Activated CD4-positive, alpha-beta T cell treated with anti-CD3 and anti-CD28 coated beads, Interleukin-2, Interleukin-4, amounts not matched to agents 100 ng/mL and 50 ng/mL, durations not matched to agents 16 hours and 8 hours (primary cell): ENCODE measurements around the gene BRIP1.
A peak's percentile ranks its signal among the peaks of the same experiment; 100 is the strongest.

Source experiments
- DNase-seq: peaks from one replicate; pipeline ENCODE4 v3.0.0-alpha.2; 2020; ENCODE audit warnings: low spot score

Gene BRIP1

DNA sequence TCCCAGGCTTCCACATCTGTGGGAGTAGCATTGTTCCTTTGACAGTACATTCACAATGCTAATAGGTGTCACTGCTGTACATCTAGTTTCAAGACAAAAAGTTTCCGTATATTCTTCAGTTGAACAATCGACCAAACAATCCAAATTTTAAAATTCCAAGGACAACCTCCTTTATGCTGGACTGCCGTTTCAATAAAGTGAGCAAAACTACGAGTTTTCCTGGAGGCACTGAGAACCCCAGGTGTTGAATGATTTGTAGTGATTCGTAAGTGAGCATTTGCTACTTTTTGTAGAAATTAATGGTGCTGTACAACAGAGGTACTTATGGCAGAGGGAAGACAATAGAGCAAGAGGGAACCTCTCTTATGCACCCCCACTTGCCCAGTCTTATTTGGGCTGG lies 201.1 kb downstream of the BRIP1 start:
- no peak for DNase-seq

DNA sequence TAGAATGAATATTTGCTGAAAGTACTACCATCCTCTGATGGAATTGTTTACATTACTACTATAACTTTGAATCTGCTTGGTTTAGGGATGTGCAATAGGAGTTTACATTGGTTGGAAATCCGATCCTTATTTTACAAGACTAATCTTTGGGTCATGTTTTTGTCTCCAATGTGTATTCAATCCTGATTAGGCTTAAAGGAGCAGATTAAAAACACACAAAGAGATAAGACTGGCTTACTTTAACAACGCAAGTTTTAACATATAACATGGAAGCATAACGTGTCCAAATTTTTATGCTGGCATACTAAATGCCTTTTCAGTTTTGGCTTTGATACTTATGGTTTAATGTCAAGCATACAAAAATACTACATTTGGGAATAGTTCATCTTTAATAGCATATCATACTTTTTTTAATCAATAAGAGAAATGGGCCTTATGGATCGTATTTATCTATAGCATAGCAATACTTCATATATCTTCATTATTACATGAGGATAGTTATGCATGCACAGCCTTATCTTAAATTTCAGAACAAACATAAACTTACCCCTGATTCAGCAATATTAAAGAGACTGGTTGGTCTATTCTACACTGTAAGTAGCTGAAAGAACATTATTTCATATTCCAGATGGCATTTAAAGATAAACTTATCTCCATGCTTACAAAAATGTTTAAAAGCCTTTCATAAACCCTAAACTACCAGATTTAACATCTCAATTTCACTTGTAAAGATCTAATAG lies 202.4 kb downstream of the BRIP1 start:
- no peak for DNase-seq

DNA sequence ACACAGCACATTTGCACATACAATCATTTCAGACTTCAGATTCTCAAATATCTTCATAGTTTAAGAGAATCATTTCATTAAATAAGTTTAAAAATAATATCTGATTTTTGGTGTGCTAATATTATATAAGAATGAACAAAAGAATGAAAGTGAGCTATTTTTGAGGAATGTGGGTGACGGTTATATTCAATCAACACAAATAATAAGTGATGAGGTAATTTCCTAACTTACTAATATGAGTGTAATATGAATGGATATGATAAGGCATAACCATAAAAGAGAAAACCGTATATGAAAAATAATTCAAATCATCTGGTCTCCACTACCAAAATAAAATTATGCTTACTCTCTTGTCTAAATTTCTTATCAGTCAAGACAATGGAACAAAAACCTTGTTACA lies 203.9 kb downstream of the BRIP1 start:
- DNase-seq, result no peak

DNA sequence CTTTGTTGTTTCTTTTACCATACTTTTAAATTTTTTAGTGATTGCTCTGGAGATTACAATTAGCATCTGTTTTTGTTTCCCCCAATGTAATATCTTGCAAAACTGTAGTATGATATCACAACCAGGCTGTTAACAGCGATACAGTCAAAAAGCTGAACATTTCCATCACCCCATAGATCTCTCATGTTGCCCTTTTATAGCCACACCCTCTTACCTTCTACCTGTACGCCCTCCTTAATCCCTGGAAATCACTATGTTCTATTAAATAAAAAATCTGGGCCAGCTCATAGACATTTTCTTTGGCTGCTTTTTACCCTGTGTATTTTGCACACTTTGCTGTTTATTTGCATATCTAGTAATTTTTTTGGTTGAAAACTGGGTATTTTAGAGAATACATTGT lies 205.1 kb downstream of the BRIP1 start:
- no peak for DNase-seq

DNA sequence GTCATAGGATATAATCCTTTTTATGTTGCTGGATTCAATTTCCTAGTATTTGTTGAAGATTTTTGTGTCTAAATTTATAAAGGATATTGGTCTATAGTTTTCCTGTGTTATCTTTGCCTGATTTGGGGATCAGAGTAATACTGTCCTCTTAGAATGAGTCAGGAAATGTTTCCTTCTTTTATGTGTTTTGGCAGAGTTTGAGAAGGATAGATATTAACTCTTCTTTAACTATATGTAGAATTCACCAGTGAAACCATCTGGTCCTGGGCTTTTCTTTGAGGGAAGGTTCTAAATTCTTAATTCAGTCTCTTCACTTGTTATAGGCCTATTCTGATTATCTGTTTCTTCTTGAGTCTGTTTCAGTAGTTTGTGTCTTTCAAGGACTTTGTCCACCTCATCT lies 206.0 kb downstream of the BRIP1 start:
- DNase-seq, result no peak

DNA sequence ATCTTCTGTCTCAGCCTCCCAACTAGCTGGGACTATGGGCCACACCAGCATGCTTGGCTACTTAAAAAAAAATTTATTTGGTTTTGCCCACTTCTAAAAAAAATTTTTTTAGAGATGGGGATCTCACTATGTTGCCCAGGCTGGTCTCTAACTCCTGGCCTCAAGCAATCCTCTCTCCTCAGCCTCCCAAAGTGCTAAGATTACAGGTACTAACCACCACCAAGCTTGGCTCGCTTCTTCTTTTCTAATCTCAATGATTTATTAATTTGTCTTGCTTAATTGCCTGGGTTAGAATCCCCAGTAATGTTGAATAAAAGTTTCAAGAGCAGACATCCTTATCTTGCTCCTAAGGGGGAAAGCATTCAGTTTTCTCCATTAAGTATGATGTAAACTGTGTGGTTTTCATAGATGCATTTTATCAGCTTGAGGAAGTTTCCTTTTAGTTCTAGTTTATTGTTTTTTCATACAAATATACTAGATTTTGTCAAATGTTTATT lies 206.6 kb downstream of the BRIP1 start:
- DNase-seq, result no peak

DNA sequence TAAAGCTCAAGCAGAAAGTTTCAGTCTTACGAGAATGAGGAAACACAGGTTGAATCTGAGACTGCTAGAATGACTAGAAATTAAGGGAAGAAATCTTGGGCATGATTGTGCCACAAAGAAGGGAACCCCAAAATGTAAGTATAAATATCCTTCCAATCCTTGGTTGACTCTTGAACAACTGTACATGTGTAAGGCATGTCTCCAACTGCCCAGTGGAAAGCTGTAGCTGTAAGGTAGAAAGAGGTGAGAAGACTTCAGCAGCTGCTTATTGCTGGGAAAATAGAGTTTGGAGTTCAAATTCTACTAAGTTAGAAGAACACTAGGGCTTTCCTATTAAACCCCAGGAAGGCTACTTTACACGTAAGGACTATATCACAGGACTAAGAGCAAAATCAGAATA lies 212.6 kb downstream of the BRIP1 start:
- DNase-seq, result no peak

DNA sequence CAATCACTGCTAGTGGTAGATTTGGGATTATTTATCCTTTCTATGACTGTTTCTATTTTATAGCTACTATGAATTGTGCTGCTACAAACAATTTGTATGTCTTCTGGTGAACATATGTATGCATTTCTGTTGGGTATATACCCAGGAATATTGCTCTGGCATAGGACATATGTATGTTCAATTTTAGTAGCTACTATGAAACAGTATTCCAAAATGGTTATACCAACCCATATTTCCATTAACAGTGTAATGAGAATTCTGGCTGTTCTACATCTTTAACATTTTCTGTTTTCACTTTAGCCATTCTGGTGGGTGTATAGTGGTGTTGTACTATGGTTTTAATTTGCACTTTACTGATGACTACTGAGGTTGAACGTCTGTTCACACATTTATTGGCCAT lies 214.7 kb downstream of the BRIP1 start:
- no peak for DNase-seq

DNA sequence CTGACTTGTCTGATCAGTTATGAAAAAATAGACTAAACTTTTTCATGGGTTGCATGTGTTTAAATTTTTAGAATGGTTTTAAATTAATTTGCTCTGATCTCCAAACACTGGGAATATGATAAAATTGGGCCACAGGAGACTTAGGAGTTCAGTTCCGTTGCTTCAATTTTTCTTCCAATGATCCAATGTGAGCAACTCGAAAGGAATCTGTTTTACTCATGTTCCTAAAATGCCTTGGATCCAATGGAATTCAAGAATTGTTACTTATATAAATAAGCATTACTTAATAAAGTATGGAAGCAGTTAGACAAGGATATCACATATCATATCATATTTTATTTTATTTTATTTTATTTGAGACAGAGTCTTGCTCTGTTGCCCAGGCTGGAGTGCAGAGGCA lies 216.3 kb downstream of the BRIP1 start:
- no peak for DNase-seq

DNA sequence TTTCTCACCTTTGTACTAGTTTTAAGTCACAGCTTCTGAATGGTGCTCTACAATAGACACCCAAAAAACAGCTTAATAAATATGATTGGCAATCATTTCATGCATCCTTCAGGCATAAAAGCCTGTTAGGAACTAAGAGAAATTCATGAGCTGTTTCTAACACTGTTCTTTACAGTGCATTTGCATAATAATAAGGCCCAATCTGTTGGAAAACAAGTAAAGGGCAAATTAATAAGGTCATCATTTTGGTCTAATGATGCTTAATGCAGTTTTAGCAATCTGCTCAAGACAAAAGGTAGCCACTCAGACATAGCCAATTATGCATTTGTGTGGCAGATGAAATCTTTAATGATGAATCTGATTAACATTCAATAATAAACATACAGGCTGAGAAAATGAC lies 216.8 kb downstream of the BRIP1 start:
- DNase-seq, result no peak

DNA sequence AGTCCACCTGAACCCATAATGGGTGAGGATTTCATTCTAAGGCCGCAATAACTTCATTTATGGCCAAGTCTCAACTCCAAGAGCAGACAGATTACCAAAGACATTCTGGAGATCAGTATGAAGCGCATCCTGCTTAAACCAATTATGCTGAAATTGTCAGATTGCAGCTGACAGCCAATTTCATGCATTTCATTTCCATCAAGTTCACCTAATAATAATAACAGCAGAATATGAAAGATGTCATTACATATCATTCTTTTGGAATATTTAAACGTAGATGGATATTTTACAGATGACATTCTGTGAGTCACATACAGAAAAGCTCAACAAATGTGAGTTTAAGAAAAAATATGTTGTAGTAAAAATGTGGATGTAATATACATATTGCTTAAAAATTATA lies 217.4 kb downstream of the BRIP1 start:
- DNase-seq, result no peak

DNA sequence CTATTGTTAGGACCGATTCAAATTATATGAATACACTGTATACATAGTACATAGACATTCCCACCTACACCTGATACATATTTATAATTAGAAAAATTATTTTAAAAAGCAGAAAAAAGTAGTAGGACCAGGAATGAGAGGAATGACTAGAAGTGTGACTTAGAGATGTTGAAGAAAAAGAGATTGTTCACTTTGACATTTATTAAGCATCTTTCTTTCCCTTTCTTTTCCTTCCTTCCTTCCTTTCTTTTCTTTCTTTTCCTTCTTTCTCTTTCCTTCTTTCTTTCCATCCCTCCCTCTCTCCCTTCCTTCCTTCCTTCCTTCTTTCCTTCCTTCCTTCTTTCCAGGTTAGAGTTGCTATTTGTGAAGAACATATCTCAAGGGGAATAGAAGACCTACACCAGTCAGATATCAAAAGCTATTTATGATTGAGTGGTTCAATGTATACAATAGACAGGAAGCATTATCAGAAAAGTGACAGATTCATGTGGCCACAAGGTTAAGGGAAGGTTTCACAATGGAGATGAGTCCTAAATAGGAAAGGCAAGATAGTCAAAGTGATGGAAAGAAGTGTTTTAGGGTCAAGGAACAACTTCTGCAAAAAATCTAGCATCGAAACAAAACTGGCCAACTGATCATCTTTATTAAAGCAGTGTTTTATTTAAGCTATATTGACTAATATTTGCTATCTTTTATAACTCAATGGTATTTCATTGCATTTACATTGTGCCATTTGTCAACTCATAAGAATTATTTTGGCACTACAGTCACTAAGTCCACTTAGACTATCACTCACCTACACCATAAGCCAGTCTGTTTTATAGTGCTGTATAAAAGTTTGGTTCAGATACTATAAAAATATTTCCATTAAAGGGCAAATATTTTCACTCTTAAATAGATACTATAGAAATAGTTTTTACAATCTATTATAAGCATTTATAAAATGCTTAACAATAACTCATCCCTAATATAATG lies 218.2 kb downstream of the BRIP1 start:
- DNase-seq, result no peak

DNA sequence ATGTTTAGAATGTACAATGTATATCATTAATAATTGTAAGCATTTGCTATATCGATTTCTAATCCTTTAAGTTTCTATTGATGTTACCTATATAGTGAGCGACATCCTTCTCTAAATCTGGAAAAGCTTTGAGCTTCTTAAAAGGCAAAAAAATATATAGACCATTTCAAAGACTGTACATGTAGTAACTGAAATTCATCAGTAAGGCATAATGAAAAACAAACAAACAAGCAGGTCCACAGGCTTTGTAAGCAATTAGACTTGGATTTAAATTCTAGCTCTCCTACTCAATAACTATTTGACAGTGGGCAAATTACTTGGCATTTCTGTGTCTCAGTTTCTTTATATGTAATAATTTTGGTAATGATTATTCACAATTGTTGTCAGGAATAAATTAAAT lies 220.6 kb downstream of the BRIP1 start:
- DNase-seq, result no peak

DNA sequence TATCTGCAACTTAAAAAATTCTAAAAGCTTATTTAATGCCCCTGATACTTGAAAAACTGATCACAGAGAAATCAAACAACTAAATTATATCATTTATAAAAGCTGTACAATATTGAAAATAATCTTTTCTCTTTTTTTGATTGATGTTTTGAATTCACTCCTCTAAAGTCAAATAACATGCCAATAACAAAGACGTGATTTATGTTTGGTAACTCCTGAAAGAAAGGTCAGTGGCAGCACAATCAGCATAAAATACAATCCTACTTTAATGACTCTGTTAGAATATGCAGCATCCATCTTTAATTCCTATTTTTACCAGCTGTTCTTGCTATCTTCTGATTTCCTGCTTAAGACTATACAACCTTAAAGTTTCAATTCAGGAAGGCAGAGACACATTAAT lies 221.6 kb downstream of the BRIP1 start:
- DNase-seq, result no peak

DNA sequence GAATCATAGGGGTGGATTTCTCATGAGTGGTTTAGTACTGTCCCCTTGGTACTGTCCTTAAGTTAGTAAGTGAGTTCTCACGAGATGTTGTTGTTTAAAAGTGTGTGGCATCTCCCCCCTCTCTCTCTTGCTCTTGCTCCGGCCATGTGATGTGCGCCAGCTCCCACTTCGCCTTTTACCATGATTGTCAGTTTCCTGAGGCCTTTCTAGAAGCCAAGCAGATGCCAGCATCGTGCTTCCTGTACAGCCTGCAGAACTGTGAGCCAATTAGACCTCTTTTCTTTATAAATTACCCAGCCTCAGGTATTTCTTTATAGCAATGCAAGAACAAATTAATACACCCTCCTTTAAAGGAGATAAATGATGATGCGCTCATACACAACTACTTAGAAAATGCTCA lies 222.2 kb downstream of the BRIP1 start:
- DNase-seq, result no peak

DNA sequence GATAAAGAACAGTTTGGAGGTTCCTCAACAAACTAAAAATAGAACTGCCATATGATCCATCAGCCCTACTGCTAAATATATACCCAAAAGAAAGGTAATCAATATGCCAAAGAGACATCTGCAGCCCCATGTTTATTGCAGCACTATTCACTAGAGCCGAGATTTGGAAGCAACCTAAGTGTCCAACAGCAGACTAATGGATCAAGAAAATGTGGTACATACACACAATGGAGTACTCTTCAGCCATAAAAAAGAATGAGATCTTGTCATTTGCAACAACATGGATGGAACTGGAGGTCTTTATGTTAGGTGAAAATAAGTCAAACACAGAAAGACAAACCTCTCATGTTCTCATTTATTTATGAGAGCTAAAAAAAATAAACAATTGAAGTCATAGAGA lies 223.5 kb downstream of the BRIP1 start:
- no peak for DNase-seq

DNA sequence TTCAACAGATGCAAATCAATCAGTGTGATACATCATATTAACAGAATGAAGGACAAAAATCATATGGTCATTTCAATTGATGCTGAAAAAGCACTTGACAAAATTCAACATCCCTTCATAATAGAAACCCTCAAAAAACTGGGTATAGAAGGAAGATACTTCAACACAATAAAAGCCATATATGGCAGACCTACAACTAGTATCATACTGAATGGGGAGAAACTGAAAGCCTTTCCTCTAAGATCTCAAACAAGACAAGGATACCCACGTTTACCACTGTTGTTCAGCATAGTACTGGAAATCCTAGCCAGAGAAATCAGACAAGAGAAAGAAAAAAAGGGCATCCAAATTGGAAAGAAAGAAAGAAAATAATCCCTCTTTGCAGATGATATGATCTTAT lies 225.2 kb downstream of the BRIP1 start:
- DNase-seq, result no peak

DNA sequence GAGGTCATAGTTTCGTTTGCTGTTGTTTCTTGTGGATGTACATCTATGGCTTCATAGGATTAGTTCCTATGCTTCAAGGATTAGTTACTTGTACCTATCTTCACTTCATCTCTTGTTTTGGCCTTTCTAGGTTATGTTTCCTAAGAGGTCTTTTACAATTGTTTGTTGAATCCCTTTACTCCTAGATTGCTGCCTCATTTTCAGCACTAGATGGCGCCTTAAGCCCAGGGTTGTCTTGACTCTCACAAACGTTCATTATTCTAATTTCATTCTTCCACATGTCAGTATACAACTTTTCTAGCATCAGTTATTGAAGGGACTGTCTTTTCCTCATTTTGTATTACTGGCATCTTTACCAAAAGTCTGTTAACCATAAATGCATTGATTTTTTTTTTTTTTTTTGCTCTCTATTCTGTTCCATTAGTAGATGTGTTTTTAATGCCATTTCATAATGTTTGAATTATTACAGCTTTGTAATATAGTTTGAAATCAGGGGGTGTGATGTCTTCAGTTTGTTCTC lies 227.4 kb downstream of the BRIP1 start:
- peak; percentile 70 for DNase-seq

DNA sequence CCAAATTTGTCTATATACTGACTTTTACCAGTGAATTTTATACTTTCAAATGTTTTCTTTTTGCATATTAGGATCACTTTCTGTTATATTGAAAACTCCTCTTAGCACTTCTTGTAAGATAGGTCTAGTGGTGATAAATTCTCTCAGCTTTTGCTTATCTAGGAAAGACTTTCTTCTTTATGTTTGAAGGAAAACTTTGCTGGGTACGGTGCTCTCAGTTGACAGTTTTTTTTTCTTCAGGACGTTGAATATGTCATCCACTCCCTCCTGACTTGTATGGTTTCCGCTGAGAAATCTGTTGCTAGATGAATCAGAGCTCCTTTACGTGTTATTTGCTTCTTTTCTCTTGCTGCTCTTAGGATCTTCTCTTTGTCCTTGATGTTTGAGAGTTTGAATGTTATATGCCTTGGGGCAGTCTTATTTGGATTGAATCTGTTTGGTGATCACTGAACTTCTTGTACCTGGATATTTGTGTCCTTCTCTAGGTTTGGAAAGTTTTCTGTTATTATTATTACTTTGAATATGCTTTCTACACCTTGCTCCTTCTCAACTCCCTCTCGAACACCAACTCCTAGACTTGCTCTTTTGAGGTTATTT lies 228.3 kb downstream of the BRIP1 start:
- DNase-seq, result no peak

DNA sequence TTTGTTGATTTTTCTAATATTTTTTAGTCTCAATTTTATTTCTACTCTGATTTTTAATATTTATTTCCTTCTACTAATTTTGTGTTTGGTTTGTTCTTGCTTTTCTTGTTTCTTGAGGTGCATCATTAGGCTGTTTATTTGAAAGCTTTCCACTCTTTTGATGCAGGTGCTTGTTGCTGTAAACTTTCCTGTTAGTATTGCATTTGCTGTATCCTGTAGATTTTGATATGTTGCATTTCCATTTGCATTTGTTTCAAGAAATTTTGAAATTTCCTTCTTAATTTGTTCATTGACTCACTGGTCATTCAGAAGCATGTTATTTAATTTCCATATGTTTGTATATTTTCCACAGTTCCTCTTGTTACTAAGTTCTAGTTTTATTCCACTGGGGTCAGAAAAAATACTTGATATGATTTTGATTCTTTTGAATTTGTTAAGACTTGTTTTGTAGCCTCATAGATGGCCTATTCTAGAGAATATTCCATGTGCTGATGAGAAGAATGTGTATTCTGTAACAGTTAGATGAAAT lies 229.3 kb downstream of the BRIP1 start:
- no peak for DNase-seq

DNA sequence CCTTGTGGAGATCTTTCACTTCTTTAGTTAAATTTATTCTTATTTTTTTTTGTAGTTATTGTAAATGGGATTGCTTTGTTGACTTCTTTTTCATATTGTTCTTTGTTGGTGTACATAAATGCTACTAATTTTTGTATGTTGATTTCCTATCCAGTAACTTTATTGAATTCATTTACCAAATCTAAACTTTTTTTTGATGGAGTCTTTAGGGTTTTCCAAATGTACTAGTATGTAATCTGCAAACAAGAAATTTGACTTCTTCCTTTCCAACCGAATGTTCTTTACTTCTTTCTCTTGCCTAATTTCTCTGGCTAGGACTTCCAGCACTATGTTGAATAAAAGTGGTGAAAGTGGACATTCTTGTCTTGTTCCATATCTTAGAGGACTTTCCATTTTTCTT lies 230.5 kb downstream of the BRIP1 start:
- no peak for DNase-seq

DNA sequence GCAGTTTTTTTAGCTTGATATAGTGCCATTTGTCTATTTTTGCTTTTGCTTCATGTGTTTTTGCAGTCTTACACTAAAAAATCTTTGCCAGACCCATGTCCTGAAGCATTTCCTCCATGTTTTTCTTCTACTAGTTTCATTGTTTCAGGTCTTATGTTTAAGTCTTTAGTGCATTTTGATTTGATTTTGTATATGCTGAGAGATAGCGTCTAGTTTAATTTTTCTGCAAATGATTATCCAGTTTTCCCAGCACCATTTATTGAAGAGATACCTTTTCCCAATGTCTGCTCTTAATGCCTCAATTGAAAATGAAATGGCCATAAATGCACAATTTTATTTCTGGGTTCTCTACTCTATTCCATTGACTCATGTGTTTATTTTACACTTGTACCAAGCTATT lies 231.5 kb downstream of the BRIP1 start:
- no peak for DNase-seq
